ENCODE results near the gene DAAM2.

Gene DAAM2

GRCh38 chr6:39793516-39793915 is 1.3 kb downstream of the DAAM2 start:
- in situ Hi-C loops (cut with MboI; ENCODE audit: low pct_unique_long_range_greater_than_20kb, low sequenced_read_pairs, unreplicated experiment), result no loop called here
- no peak for DNase-seq (ENCODE audit: low spot score)
- no peak for TF ChIP-seq CTCF (IDR thresholded peaks at IDR 0.05; ENCODE audit: extremely low read depth, insufficient read depth, missing control alignments)

GRCh38 chr6:39794231-39794630 is 2.1 kb downstream of the DAAM2 start:
- DNase-seq (ENCODE audit: low spot score), result no peak
- in situ Hi-C loops (cut with MboI; ENCODE audit: low pct_unique_long_range_greater_than_20kb, low sequenced_read_pairs, unreplicated experiment), result no loop called here
- no peak for TF ChIP-seq CTCF (IDR thresholded peaks at IDR 0.05; ENCODE audit: extremely low read depth, insufficient read depth, missing control alignments)

- no peak for TF ChIP-seq CTCF (IDR thresholded peaks at IDR 0.05; ENCODE audit: extremely low read depth, insufficient read depth, missing control alignments)
- DNase-seq (ENCODE audit: low spot score), result no peak
- in situ Hi-C loops (cut with MboI; ENCODE audit: low pct_unique_long_range_greater_than_20kb, low sequenced_read_pairs, unreplicated experiment), result no loop called here
Measured at GRCh38 chr6:39797751-39798150, 5.6 kb downstream of the DAAM2 start.

- in situ Hi-C loops (cut with MboI; ENCODE audit: low pct_unique_long_range_greater_than_20kb, low sequenced_read_pairs, unreplicated experiment), result no loop called here
- no peak for TF ChIP-seq CTCF (IDR thresholded peaks at IDR 0.05; ENCODE audit: extremely low read depth, insufficient read depth, missing control alignments)
- no peak for DNase-seq (ENCODE audit: low spot score)
Measured at GRCh38 chr6:39800034-39801032, 8.2 kb downstream of the DAAM2 start.

GRCh38 chr6:39801456-39802251 is 9.5 kb downstream of the DAAM2 start:
- no peak for DNase-seq (ENCODE audit: low spot score)
- in situ Hi-C loops (cut with MboI; ENCODE audit: low pct_unique_long_range_greater_than_20kb, low sequenced_read_pairs, unreplicated experiment), result no loop called here
- no peak for TF ChIP-seq CTCF (IDR thresholded peaks at IDR 0.05; ENCODE audit: extremely low read depth, insufficient read depth, missing control alignments)

GRCh38 chr6:39803872-39804271 is 11.7 kb downstream of the DAAM2 start:
- no peak for DNase-seq (ENCODE audit: low spot score)
- no peak for TF ChIP-seq CTCF (IDR thresholded peaks at IDR 0.05; ENCODE audit: extremely low read depth, insufficient read depth, missing control alignments)
- in situ Hi-C loops (cut with MboI; ENCODE audit: low pct_unique_long_range_greater_than_20kb, low sequenced_read_pairs, unreplicated experiment), result no loop called here
